GM19463 (cell line): ENCODE data around the gene CNBD2.
A peak's percentile ranks its signal among the peaks of the same experiment; 100 is the strongest.
"Not testable (repeated sequence)": the region's sequence is repeated elsewhere in the genome, so short reads cannot be mapped to it uniquely, and the experiment has no call there.

Experiments
- ATAC-seq: cut with Tn5 transposase; IDR thresholded peaks from one replicate; pipeline ENCODE4 v1.9.1; 2021; ENCODE audit warnings: mild to moderate bottlenecking, moderate library complexity; ENCODE audit not compliant: unreplicated experiment

The CNBD2 gene

DNA sequence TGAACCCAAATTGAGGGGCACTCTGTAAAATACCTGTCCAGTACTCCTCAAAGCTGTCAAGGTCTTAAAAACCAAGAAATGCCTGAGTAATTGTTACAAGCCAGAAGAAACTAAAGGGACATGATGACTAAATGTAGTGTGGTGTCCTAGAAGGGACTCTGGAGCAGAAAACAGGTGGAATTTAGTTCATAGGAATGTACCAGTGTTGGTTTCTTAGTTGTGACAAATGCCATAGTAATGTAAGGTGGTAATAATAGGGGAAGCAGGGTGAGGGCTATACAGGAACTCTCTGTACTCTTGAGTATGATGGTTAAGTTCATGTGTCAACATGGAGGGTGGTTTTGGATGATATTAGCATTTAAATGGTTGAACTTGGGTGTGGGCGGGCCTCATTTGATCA is 92.3 kb downstream of the CNBD2 start:
- no peak for ATAC-seq

DNA sequence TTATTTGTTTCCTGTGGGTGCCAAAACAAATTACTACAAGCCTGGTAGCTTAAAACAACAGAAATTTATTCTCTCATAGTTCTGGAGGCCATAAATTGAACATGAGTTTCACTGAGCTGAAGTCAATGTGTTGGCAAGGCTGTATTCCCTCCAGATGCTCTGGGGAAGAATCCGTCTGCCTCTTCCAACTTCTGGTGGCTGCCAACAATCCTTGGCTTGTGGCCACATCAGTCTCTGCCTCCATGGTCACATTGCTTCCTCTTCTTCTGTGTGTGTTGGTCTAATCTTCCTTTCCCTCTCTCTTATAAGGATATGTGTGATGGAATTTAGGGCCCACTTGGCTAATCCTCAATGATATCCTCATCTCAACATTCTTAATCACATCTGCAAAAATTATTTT is 93.4 kb downstream of the CNBD2 start:
- no peak for ATAC-seq

DNA sequence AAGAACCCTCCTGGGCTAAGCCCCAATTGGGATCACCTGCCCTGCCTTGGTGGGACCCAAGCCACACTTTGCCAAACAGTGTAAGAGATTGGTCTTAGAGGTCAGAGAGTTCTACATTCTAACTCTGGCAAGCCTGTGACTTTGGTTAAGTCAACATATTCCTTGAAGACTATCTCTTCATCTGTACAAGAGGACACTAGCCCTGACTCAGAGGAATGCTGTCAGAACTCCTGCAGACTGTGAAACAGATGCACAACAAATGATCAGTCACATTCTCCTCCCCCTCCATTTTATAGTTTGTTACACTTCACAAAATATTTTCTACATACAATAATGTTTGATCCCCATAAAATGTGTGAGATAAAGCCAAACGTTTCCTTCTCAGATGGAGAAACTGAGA is 94.4 kb downstream of the CNBD2 start:
- no peak for ATAC-seq

DNA sequence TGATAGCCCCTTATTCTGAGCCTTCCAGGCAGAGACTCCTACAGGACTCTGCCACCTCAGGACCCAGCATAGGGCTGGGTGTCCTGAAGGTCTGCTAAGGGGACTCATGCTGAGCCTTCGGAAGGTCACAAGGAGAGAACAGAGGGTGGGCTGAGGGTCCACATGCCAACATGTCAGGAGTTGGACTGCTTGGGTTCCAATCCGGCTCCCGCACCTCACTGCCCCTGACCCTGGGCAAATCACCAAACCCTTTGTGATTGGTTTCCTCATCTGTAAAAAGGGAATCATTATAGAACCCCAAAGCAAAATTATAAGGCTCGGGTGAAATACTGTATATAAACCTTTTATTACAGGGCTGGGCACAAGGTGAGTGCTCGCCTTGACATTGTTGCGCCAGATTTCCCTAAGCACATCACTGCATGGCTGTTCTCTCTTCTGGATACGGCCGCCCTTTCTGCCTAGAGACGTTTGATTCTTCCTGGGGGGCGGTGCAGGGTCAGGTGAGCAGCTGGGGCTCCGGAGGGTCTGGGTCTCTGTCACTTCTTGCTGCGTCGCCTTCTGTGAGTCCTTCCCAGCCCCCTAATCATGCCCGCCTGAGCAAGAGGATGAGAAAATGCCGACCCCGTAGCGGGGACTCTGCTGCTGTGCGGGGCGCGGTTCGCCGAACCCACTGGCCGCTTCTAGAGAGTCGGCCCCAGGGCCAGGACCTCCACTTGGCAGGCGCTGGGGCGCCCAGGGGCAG is 95.7 kb downstream of the CNBD2 start:
- no peak for ATAC-seq

DNA sequence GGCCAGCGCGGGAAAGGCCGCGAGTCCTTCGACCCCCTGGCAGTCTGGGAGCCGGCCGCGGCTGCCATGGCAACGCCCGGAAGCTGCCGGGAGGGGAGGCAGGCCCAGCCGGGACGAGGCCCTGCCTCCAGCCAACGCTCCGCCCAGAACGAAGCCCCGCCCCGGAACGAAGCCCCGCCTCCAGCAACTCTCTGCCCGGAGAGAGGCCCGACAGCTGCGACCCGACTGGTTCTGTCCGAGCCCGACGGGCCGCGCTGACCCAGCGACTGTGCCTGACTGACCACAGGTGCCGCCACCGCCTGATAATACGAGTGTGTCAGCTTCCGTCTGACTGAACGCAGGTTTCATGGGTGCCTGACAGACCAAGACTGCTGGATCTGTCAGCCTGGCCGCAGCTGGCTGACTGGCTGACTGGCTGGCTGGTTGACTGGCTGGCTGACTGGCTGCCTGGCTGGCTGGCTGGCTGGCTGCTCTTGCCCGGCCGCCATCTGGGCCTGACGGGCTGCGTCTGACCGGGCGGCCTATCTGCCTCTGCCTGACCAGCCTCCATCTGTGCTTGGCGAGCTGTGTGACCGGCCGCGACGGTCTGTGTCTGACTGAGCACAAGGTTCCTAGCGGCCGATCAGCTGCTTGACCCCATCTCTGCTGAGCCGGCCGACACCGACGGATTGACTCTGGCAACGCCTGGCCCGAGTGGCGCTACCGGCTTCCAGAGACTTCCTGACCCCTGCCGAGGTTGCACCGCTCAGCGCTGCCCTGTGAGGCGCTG is 96.5 kb downstream of the CNBD2 start:
- peak; percentile 92 for ATAC-seq

DNA sequence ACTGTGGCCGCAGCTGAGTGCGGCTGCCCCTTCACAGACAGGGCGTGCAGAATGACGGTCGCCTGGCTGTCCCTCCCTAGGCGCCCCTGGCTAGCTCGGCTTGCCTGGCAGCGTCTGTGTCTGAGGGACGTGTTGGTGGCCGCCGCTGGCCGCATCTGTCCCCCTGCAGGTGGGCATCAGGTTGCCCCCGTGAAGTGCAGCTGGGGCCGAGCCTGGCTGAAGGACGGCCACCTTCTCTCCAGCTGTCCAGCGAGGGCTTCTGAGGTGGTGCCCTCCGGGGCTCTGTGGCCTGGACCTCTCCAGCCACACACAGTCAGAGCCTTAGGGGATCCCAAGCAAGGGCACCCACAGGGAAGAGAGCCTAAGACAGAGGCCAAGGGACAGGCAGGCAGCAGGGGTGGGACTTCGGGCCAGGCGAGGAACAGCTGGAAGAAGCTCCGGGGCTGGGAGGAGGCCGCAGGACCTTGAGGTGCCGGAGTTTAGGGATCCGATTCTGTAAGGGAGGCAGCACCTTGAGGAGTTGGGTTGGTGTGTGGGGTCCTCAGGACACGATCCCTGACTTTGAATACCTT is 97.1 kb downstream of the CNBD2 start:
- ATAC-seq, result no peak

- no peak for ATAC-seq
Measured at GRCh38 chr20:36066777-36067176, 98.4 kb downstream of the CNBD2 start.

DNA sequence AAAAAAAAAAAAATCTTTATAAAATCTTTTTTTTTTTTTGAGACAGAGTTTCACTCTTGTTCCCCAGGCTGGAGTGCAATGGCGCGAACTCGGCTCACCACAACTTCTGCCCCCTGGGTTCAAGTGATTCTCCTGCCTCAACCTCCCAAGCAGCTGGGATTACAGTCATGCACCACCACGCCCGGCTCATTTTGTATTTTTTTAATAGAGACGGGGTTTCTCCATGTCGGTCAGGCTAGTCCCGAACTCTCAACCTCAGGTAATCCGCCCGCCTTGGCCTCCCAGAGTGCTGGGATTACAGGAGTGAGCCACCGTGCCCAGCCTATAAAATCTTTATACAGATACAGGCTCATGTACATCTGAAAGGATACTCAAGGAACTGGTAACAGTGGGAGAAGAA is 100.1 kb downstream of the CNBD2 start:
- ATAC-seq, result not testable (repeated sequence)

GRCh38 chr20:36070451-36070850 is 102.1 kb downstream of the CNBD2 start:
- no peak for ATAC-seq

DNA sequence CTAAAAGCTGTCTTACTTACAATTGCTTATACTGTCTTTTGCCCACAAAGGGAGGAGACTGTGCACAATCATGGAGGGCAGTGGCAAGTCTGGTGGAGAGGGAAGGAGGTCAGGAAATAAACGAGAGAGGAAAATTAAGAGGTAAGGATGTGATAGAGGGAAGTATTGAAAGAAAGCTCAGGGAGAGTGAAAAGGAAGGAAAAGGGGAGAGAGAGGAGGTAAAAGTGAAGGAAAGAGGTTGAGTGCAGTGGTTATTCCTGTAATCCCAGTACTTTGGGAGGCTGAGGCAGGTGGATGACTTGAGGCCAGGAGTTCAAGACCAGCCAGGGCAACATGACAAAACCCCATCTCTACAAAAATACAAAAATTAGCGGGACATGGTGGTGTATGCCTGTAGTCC is 103.5 kb downstream of the CNBD2 start:
- ATAC-seq, result no peak

GRCh38 chr20:36074983-36075382 is 106.6 kb downstream of the CNBD2 start:
- ATAC-seq, result no peak

GRCh38 chr20:36077762-36078161 is 109.4 kb downstream of the CNBD2 start:
- ATAC-seq, result not testable (repeated sequence)

DNA sequence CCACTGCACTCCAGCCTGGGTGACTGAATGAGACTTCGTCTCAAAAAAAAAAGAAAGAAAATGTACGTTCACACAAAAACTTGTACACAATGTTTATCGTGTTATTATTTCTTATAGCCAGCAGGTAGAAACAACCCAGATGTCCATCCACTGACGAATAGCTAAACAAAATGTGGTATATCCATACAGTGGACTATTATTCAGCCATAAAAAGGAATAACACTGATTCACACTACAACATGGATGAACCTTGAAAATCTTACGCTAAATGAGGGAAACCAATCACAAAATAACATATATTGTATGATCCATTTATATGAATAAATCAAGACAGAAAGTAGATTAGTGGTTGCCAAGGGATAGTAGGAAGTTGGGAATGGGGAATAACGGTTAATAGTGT is 111.1 kb downstream of the CNBD2 start:
- ATAC-seq, result no peak

DNA sequence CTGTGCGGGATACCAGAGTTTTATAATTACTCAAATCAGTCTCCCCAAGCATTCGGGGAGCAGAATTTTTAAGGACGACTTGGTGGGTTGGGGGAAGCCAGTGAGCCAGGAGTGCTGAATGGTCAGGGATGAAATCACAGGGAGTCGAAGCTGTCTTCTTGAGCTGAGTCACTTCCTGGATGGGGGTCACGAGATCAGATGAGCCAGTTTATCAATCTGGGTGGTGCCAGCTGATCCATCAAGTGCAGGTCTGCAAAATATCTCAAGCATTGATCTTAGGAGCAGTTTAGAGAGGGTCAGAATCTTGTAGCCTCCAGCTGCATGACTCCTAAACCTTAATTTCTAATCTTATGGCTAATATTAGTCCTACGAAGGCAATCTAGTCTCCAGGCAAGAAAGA is 111.6 kb downstream of the CNBD2 start:
- ATAC-seq, result not testable (repeated sequence)
